GM08714 (cell line): Measurements from ENCODE around the gene MBP.

Experiments used
- H3K4me3 ChIP-seq: fragments of 200-500 bp; sonication (Bioruptor generic); 2 replicates; pipeline ENCODE4 v1.5.1; 2014; ENCODE audit warnings: mild to moderate bottlenecking, low read length, inconsistent platforms
- ZNF274 ChIP-seq: IDR thresholded peaks from 2 replicates; pipeline ENCODE4 v1.6.1; 2012; ENCODE audit warnings: mild to moderate bottlenecking, low read depth, low read length

Gene MBP

DNA sequence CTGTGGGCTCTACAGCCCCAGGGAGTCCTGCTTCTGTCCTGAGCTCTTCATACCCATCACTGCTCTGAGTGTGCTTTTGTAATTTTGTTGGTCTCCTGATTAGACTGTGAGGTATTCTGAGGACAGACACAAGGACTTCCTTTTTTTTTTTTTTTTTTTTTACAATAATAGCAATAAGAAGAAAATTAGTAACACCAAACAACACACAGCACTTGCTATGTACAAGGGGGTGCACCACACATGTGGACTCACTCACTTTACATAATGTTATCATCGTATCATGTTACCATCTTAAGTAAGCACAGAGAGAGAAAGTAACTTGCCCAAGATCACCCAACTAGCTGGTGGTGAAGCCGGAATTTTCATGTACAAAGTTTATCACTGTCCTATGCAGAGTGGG, 34.6 kb downstream of the MBP start:
- TF ChIP-seq ZNF274: no peak
- no peak overlapping the region for H3K4me3 ChIP-seq

DNA sequence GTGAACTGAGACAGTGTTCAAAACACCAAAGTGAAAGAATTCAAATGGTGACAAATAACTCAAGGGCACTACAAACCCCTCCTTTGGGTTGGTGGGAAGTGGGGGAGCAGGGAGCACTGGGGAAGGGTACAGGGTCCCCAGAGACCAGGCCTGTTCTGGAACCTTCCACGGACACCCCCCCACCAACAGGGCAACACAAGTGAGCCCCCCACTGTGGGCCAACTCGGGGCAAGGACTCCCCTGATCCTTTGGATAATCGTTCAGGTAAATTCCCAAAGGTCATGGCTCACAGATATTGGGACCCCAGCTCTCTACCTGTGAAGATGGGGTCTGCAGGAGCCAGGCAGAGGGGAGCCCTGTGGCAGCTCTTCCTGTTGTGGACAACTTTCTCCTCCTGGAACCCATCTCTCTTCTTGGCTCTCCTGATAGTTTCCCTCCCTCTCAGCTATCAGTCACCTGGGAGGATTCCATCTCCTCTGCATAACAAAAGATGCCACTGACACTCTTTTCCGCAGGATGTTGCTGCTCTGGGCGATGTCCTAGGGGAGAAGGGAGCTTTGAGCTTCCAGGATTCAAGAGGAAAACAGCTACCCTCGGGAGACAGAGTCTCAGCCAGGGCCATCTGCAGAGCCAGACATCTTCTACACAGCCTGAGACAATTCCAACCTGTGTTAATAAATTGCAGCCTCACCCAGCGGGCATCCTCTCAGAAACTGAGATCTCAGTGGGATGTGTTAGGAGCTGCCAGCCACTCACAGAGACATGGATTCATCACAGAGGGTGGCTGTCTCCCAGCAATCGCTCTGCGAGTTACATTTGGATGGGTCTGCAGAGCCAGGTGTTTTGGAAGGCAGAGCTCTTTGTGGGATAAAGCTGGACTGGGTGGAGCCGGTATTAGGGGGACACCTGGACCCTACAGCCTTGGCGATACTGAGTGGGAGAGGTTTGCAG, 35.4 kb downstream of the MBP start:
- no peak for TF ChIP-seq ZNF274
- no peak overlapping the region for H3K4me3 ChIP-seq

DNA sequence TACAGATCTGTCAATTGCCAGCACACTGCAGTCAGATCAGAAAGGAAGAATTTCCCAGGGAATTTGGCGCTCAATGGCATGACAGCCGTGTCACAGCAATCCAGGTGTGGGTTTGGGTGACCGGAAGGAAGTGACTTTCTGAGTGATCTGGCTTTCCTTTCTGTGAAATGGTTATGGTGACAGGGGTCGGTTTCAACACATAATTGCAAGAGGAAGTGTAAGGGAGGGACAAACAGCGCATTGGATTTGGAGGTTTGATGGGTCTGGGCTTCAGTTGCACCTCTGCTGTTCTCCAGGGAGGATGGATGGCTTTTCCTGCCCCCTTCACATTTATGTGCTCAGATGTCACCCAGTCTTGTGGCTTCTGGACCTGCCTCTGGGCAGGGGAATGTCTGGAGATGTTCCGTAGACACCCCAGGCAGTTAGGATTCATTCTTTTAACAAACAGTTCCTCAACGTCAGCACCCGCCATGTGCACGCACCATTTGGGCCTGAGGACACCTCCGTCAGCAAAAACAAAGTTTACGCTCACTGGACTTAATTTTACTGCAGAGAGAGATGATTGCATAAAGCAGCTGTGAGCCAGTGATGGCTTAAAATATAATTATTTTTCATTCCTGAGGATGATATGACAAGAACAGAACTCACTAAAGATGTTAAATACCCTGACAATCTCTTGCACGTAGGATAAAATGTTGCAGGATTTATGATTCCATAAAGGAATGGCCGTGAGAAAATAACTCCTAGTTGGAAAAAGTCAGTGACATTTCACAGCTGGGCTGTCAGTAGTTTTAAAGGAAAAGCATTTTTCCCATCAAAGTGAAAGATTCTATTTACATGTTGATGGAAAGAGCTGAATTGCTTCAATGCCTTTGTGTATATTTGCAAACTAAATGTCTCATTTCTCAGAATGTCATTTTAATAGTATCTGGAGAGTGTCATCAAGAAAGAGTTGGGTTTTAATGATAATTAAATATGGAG, 36.9 kb downstream of the MBP start:
- no peak for TF ChIP-seq ZNF274

DNA sequence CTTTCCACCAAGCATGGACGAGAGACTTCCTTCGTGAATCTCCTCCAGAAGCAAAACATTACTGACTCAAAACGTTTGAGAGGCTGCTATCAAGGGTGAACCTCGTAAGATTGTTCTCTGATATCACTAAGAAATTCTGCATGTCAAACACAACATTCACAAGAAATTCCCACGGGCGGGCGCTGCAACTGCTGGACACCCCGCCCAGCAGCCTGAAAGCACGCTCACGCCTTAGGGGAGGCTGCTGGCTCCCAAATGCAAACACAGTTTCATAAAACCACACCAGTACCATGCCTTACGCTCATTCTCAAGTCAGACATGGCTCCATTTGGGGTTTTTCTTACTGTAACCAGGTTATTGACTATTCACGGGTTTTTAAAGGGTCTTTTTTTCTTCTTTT, 39.0 kb downstream of the MBP start:
- H3K4me3 ChIP-seq: no peak overlapping the region
- no peak for TF ChIP-seq ZNF274

More for the DNA sequence above, 36.9 kb downstream of the MBP start:
- H3K4me3 ChIP-seq: no peak overlapping the region

DNA sequence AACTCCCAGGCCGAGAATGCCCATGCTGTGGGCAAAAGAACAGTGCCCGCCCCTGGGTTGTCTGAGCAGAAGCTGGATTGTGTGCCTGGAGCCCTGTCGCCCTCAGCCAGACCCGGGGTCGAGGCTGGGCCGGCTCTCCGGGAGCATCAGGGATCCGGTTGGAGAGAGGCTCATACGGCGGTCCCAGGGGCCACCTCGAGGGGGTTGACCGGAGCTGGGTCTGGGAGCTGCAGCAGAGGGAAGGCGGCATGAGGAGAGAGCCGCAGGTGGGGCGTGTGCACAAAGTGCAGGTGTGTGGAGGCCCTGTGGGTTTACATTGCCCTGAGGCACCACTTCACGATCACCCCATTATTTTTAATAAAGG, 39.5 kb downstream of the MBP start:
- no peak overlapping the region for H3K4me3 ChIP-seq
- TF ChIP-seq ZNF274: no peak

DNA sequence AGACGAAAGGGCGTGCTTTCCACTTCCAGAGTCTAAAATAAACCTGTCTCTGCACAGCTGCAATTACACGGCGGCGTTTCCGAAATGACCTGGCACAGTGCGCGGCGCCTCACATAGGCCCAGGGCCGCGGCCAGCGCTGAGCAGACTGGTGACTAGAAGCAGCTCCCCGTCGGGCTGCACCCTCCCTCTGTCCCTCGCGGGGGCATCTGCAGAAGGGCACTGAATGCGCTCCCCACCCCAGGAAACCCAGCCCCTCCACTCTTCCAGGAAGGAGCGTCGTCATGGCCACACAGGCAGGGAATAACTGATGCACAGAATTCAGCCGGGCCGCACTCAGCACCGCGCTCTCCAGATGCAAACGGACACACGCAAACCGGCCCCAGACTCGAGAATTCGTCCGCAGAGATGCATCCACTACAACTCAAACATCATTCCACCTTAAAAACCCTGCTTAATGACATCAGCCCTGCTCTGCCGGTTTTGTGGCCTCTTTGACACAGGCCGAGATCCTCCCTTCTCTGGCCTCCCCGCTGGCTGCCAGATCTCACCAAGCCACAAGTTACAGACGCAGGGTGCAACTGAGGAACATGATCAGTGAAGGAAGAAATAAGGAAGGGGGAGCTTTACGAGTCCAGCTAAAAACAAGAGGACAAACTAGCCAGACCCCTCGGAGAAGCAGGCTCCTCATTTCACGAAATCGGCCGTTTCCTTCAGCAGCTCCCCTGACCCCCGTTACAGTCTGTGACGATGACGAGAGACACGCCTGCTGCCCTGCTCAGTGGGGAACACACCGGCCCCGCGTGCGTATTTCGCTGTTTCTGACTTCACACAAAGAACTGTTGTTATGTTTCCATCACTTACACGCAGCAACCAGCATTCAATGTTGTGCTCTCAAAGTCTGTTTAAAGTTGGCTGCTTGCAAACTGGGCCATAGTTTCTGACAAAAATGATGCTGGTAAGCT, 40.2 kb downstream of the MBP start:
- H3K4me3 ChIP-seq: no peak overlapping the region
- no peak for TF ChIP-seq ZNF274

DNA sequence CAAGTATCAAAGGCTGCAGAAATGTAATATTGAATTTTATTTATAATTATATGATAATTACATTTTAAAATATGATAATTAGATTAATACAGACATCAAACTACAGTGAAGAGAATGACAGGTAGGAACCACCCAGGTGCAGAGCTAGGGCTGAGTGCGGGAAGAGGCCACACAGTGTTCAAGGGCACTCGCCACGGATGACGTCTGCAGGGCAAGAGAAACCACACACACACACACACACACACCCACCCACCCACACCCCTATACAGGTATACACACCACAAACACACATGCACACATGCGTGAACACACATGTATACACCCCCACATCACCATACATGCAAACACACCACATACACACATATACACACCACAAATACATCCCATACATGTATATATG, 41.2 kb downstream of the MBP start:
- H3K4me3 ChIP-seq: no peak overlapping the region
- TF ChIP-seq ZNF274: no peak

DNA sequence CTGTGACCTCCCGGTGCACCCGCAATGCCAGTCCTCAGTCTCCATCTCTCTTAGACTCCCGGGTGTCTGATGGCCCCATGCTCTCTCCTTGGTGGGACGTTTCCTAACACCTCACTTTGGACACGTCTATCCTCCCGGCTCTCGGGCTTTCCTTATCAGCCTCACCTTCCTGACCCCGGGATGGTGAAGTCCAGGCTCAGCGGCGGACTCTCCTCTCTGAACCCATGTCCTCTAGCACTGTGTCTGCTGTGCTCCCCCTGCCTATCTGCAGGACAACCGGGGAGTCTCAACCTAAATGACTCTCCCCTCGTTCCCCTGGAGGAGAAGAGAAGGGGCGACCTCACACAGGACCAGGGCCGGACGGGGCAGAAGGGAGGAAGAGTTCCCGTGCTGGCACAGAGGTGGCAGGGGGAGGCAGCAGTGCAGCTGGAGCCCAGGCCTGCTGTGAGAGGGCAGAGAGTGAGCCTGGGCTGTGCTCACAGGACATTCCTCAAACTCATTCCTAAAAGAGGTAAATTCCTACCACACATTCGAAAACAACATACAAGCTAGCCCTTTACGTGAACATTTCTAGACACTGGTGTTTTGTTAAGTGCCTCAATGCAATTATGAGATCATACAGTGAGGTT, 41.9 kb downstream of the MBP start:
- TF ChIP-seq ZNF274: no peak

DNA sequence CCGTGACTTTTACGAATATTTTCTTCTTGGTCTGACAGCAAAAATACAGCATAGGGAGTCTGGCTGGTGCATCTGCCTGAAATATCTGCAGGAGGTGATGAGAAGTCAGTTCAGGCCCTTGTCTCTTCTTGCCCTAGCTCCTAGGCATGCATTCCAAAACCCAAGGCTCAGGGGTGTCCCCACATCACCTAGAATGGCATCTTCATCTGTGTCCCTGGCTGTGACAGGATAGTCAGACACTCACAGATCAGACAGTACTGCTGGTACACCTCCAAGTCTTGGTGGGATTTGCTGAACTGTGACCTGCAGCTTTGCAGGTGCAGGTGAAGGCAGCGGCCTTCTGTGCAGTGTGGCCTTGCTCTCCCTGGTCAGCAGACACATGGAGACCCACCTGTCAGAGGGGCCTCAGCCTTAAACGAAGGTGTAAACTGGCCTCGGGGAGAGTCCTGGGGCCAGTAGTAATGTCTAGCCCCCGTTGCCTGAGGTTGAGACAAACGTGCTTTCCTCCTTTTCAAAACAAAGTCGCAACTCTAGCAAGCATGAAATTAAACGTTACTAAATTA, 42.8 kb downstream of the MBP start:
- H3K4me3 ChIP-seq: no peak overlapping the region
- TF ChIP-seq ZNF274: no peak

More for the DNA sequence above, 41.9 kb downstream of the MBP start:
- no peak overlapping the region for H3K4me3 ChIP-seq

DNA sequence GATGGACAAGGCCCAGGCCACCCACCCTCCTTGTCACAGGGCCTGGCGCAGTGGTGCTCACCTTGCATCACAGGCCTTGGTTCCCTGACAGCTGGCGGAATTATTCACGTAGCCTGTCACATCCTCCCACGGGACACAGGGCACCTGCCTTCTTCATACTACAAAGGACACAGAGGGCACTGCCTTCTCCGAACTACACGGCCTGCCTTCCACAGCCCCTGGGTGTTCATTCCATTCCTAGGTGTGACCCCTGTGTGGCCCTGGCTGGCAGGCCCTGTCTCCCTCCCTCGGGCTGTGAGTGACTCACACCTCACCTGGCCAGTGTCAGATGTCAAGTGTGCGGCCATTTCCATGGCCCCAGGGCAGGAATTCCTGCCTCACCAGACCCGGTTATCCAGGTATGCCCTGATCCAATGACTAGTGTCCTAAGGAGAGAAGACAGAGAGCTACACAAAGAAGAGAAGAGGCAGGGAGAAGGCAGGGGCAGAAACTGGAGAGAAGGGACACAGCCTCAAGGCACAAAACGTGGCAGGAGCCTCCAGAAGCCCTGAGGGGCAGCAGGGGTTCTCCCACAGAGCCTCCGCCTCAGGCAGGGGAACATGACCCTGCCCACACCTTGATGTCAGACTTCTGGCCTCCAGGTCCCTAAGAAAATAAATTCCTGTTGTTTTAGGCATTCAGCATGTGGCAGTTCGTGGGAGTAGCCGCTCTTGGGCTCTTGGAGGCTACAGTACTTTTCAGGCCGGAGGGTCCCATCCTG, 43.4 kb downstream of the MBP start:
- H3K4me3 ChIP-seq: no peak overlapping the region
- TF ChIP-seq ZNF274: no peak

DNA sequence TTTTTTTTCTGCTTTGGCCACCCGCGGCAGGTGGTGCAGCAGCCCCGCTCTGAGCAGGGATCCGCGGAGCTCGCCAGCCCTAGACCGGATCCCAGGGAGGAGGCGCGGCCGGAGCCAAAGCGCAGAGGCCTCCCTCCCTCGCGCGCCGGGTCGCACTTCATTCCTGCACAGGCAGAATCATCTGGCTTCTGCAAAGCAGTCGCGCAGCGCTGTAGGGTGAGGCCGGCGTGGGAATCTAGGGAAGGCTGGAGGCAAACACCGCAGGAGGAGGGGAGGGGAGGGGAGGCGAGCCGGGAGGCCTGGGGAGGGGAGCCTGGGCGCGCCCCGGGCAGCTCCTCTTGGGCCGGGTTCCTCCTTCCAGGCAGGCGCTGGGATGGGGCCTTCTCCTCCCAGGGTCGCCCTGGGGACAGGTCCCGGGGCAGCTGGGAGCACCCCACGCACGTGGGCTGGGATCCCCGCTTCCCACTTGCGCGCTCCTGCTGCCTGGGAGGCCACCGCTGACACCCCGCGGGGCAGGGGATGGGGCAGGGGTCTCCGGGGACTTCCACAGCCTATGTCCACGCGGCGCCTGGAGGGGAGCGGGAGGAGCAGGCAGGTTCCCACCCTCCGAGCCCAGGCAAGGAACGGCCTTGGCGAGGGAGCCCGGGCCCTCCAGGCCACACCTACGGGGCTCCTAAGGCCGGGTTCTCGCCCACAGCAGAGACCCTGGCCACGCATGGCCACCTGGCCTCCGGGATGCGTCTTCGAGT, 45.0 kb downstream of the MBP start:
- H3K4me3 ChIP-seq: no peak overlapping the region
- no peak for TF ChIP-seq ZNF274

DNA sequence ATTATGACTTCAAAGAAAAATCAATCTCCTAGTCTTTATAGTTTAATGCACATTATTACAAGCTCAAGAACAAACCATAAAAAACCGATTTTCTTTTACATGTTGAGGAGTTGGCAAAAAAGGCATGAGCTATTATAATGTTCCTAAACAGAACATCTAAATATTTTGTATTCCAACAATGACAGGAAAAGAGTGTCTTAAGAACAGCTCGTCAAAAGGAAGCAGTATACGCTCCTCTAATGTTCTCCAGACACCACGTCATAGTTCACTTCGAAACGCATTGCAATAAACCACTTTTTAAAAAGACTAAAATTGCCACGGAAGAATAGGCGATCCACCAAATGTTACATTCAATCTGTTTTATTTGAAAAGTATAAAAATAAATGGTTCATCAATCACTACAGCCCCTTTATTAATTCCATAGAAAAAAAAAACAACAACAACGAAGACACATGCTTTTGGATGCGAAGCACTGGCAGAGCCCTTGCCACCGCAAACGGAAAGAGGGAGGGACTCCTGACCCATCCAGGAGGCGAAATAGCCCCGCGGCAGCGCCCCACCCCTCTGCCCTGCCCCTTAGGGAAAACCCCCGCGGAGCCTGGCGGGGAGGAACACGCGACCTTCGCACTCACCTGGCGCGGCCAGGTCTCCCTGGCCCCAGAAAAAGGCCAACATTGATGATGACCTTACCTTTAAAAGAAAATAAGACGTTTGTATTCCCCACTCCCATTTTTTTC, 45.8 kb downstream of the MBP start:
- no peak for TF ChIP-seq ZNF274
- H3K4me3 ChIP-seq: no peak overlapping the region
